ENCODE results near the gene FBXL16.

DNA sequence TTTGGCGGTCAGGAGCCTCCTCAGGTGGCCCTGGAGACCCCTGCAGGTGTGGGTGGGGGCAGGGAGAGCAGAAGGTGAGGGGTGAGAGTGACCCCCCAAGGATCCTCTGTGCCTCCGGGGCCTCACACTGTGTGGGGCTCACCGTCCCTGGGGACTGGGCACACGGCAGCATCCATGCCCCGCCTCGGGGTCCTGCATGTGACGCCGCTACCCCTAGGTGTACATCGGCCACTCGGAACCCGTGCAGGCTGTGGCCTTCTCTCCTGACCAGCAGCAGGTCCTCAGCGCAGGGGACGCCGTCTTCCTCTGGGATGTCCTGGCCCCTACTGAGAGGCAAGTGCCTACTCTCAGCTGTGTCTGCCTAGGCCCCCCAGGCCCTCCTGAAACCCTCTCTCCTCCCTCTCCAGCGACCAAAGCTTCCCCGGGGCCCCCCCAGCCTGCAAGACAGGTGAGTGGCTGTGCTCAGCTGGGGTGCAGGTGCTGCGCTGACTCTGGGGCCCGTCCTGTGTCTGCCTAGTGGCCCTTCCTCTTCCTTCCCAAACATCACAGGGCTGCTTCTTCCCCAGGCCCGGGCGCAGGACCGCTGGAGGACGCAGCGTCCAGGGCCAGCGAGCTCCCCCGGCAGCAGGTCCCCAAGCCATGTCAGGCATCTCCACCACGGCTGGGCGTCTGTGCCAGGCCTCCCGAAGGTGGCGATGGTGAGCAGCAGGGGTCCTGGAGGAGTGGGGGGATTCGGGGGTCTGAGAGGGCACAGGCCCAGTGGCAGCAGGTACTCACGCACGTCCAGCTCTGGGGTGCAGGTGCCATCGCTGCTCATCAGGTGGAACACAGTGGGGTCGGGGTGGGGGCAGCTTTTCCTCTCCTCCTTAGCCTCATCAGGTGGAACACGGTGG, 46.7 kb downstream of the FBXL16 start:
- no peak for TF ChIP-seq POLR2A (IDR thresholded peaks at IDR 0.05)
- TF ChIP-seq, protein P1, sequence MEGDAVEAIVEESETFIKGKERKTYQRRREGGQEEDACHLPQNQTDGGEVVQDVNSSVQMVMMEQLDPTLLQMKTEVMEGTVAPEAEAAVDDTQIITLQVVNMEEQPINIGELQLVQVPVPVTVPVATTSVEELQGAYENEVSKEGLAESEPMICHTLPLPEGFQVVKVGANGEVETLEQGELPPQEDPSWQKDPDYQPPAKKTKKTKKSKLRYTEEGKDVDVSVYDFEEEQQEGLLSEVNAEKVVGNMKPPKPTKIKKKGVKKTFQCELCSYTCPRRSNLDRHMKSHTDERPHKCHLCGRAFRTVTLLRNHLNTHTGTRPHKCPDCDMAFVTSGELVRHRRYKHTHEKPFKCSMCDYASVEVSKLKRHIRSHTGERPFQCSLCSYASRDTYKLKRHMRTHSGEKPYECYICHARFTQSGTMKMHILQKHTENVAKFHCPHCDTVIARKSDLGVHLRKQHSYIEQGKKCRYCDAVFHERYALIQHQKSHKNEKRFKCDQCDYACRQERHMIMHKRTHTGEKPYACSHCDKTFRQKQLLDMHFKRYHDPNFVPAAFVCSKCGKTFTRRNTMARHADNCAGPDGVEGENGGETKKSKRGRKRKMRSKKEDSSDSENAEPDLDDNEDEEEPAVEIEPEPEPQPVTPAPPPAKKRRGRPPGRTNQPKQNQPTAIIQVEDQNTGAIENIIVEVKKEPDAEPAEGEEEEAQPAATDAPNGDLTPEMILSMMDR (IDR thresholded peaks at IDR 0.05) = no peak
